Neural cell (in vitro differentiated cells): ENCODE measurements around the gene KRT7. TPM values are rescaled to one million over a fixed set of nuclear protein-coding genes. Genes with fewer than 3 reads are reported as not detected.

Experiments used
- H2AFZ ChIP-seq: fragments of 200-600, 300-800 bp; sonication (generic), shearing (Covaris generic); 2 replicates; pipeline ENCODE4 v1.6.0; 2014; ENCODE audit warnings: low read depth, mild to moderate bottlenecking, antibody characterized with exemption, low read length, moderate library complexity
- H3F3A ChIP-seq: fragments of 200-600 bp; shearing (Covaris generic); 2 replicates; pipeline ENCODE4 v1.6.1; 2016; ENCODE audit warnings: mild to moderate bottlenecking, moderate library complexity, mixed read lengths, antibody characterized with exemption, low read length; ENCODE audit not compliant: insufficient read depth, poor library complexity, severe bottlenecking
- H3K27ac ChIP-seq: fragments of 200-600, 300-800 bp; sonication (generic), shearing (Covaris generic); 2 replicates; pipeline ENCODE4 v1.5.1; 2014; ENCODE audit warnings: mild to moderate bottlenecking, low read length, moderate library complexity
- H3K27me3 ChIP-seq: fragments of 300-800, 200-600 bp; sonication (generic), shearing (Covaris generic); 2 replicates; pipeline ENCODE4 v1.6.0; 2014; ENCODE audit warnings: mild to moderate bottlenecking, low read depth, low read length, moderate library complexity; ENCODE audit not compliant: insufficient read depth
- H3K36me3 ChIP-seq: fragments of 300-800, 200-600 bp; sonication (generic), shearing (Covaris generic); 2 replicates; pipeline ENCODE4 v1.5.1; 2014; ENCODE audit warnings: mild to moderate bottlenecking, antibody characterized with exemption, low read length, moderate library complexity; ENCODE audit not compliant: insufficient read depth
- H3K4me2 ChIP-seq: fragments of 300-800, 200-600 bp; sonication (generic), shearing (Covaris generic); 2 replicates; pipeline ENCODE4 v1.6.0; 2014; ENCODE audit warnings: mild to moderate bottlenecking, low read length
- H3K4me3 ChIP-seq: fragments of 300-800, 200-600 bp; sonication (generic), shearing (Covaris generic); 2 replicates; pipeline ENCODE4 v1.5.1; 2014; ENCODE audit warnings: mild to moderate bottlenecking, low read length, moderate library complexity
- H3K79me2 ChIP-seq: fragments of 200-600 bp; shearing (Covaris generic); replicated peaks from 2 replicates; pipeline ENCODE4 v1.6.0; 2014; ENCODE audit warnings: mild to moderate bottlenecking, low read length, moderate library complexity; ENCODE audit not compliant: insufficient read depth
- H3K9ac ChIP-seq: fragments of 300-800, 200-600 bp; sonication (generic), shearing (Covaris generic); 2 replicates; pipeline ENCODE4 v1.6.1; 2016; ENCODE audit warnings: mild to moderate bottlenecking, low read length, mixed read lengths
- H3K9me2 ChIP-seq: fragments of 200-600 bp; shearing (Covaris generic); 2 replicates; pipeline ENCODE4 v1.6.1; 2016; ENCODE audit warnings: mild to moderate bottlenecking, low read length, mixed read lengths; ENCODE audit not compliant: insufficient read depth
- H3K9me3 ChIP-seq: fragments of 200-600, 300-800 bp; sonication (generic), shearing (Covaris generic); 2 replicates; pipeline ENCODE4 v1.6.1; 2016; ENCODE audit warnings: mild to moderate bottlenecking, mixed run types, low read length, moderate library complexity, mixed read lengths
- H4K20me1 ChIP-seq: fragments of 200-600 bp; shearing (Covaris generic); 2 replicates; pipeline ENCODE4 v1.6.1; 2016; ENCODE audit warnings: mild to moderate bottlenecking, mixed run types; ENCODE audit not compliant: insufficient read depth
- EP300 ChIP-seq: fragments of 450-650 bp; conservative IDR thresholded peaks from 2 replicates; pipeline ENCODE4 v1.6.1; 2014; ENCODE audit warnings: antibody characterized with exemption, mild to moderate bottlenecking, moderate library complexity; ENCODE audit not compliant: poor library complexity, severe bottlenecking
- EZH2 ChIP-seq: fragments of 200-600, 300-800 bp; shearing (Covaris generic), sonication (generic); IDR thresholded peaks from 2 replicates; pipeline ENCODE4 v1.6.1; 2014; ENCODE audit warnings: antibody characterized with exemption, low read length, borderline replicate concordance, mild to moderate bottlenecking; ENCODE audit not compliant: insufficient read depth, poor library complexity, severe bottlenecking
- MXI1 ChIP-seq: fragments of 450-650 bp; conservative IDR thresholded peaks from 2 replicates; pipeline ENCODE4 v1.6.1; 2014; ENCODE audit warnings: antibody characterized with exemption, mild to moderate bottlenecking; ENCODE audit not compliant: poor library complexity, severe bottlenecking
- POLR2AphosphoS5 ChIP-seq: IDR thresholded peaks from 2 replicates; pipeline ENCODE4 v1.6.1; 2012
- RAD21 ChIP-seq: fragments of 450-650 bp; conservative IDR thresholded peaks from 2 replicates; pipeline ENCODE4 v1.6.1; 2014; ENCODE audit warnings: antibody characterized with exemption, mild to moderate bottlenecking, moderate library complexity
- REST ChIP-seq: IDR thresholded peaks from 2 replicates; pipeline ENCODE4 v1.6.1; 2012; ENCODE audit warnings: borderline replicate concordance
- SMC3 ChIP-seq: fragments of 450-650 bp; conservative IDR thresholded peaks from 2 replicates; pipeline ENCODE4 v1.6.1; 2014; ENCODE audit warnings: antibody characterized with exemption, mild to moderate bottlenecking, moderate library complexity; ENCODE audit not compliant: poor library complexity
- TAF1 ChIP-seq: IDR thresholded peaks from 2 replicates; pipeline ENCODE4 v1.6.1; 2012; ENCODE audit warnings: low read depth
- polyA plus RNA-seq: library from polyadenylated mRNA; depleted of rRNA; stranded (reverse); fragments of >200 nt; gene quantifications from 2 replicates; pipeline ENCODE4 v1.2.3, GENCODE V29; 2014
- TF ChIP-seq, protein P1 (sequence below): fragments of 450-650 bp; IDR thresholded peaks from 2 replicates; pipeline ENCODE4 v1.5.1; 2014; ENCODE audit warnings: antibody characterized with exemption, mild to moderate bottlenecking, moderate library complexity; ENCODE audit not compliant: poor library complexity, severe bottlenecking

Gene KRT7
- polyA plus RNA-seq, 1 donor from 2014 or later, result not detected

- Histone ChIP-seq H3K79me2 (no peaks in the 10 kb centered on the region), H4K20me1 (no peaks in the 10 kb centered on the region), H3K9me3 (no peaks in the 10 kb centered on the region), H3K27ac (no peak overlapping the region), H3K4me3 (no peak overlapping the region), H3K36me3 (no peaks in the 10 kb centered on the region), H3K27me3 (no peaks in the 10 kb centered on the region), H2AFZ (no peak overlapping the region), H3F3A (no peaks in the 10 kb centered on the region), H3K9ac (no peak overlapping the region), H3K9me2 (no peaks in the 10 kb centered on the region), H3K4me2 (no peak overlapping the region)
- TF ChIP-seq REST, result no peak
- TF ChIP-seq EZH2, result no peak
- TF ChIP-seq RAD21, result no peak
- TF ChIP-seq, protein P1, sequence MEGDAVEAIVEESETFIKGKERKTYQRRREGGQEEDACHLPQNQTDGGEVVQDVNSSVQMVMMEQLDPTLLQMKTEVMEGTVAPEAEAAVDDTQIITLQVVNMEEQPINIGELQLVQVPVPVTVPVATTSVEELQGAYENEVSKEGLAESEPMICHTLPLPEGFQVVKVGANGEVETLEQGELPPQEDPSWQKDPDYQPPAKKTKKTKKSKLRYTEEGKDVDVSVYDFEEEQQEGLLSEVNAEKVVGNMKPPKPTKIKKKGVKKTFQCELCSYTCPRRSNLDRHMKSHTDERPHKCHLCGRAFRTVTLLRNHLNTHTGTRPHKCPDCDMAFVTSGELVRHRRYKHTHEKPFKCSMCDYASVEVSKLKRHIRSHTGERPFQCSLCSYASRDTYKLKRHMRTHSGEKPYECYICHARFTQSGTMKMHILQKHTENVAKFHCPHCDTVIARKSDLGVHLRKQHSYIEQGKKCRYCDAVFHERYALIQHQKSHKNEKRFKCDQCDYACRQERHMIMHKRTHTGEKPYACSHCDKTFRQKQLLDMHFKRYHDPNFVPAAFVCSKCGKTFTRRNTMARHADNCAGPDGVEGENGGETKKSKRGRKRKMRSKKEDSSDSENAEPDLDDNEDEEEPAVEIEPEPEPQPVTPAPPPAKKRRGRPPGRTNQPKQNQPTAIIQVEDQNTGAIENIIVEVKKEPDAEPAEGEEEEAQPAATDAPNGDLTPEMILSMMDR, result no peak
- no peak for TF ChIP-seq TAF1
- TF ChIP-seq SMC3, result no peak
- TF ChIP-seq EP300, result no peak
Measured at GRCh38 chr12:52207895-52208294, 25.1 kb upstream of the KRT7 start.

DNA sequence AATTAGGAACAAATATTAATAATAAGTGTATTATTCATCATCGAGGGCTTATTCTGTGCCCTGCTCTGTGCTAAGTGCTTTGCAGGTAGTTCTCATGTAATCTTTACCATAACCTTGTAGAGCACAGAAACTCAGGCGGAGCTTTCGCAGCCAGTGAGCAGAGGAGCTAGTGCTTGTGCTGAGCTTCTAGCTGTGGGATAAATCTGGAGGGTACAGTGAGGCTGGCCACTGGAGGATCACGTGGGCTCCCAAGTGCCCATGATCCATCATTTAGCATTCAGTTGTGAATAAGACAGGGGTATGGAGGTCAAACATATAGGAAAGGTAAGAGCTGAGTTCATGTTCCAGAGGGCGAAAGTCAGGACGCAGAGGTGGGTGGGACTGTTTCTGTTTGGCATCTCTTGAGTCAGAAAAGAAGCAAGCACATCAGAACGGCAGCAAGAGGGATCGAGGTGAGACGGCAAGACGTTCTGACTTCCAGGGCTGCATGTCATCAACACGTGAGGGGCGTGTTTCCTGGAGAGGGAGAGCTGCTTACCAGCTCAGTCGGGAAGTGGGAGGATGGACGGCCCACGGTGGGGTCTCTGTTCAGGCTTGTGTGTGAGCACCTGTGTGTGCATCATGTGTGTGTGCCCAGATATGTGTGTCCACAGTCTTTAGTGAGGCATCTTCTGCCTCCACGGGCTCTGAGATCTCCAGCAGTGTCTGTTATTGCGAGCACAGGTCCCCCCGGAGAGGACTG is 24.4 kb upstream of the KRT7 start:
- no peak overlapping the region for H3K4me2 ChIP-seq
- H3K27ac ChIP-seq, result no peak overlapping the region
- H3K27me3 ChIP-seq, result no peaks in the 10 kb centered on the region
- H2AFZ ChIP-seq, result no peak overlapping the region
- TF ChIP-seq MXI1 (no peak), TAF1 (no peak), RAD21 (no peak), POLR2AphosphoS5 (no peak), EP300 (no peak), REST (no peak), SMC3 (no peak), EZH2 (no peak)
- TF ChIP-seq, protein P1, result no peak
- H3K79me2 ChIP-seq, result no peaks in the 10 kb centered on the region
- no peak overlapping the region for H3K9ac ChIP-seq
- no peak overlapping the region for H3K4me3 ChIP-seq
- no peaks in the 10 kb centered on the region for H3K9me2 ChIP-seq
- H3K36me3 ChIP-seq, result no peaks in the 10 kb centered on the region
- no peaks in the 10 kb centered on the region for H3K9me3 ChIP-seq
- H3F3A ChIP-seq, result no peaks in the 10 kb centered on the region
- no peaks in the 10 kb centered on the region for H4K20me1 ChIP-seq
